Measurements from ENCODE around the gene DOCK9.

DOCK9 gene

DNA sequence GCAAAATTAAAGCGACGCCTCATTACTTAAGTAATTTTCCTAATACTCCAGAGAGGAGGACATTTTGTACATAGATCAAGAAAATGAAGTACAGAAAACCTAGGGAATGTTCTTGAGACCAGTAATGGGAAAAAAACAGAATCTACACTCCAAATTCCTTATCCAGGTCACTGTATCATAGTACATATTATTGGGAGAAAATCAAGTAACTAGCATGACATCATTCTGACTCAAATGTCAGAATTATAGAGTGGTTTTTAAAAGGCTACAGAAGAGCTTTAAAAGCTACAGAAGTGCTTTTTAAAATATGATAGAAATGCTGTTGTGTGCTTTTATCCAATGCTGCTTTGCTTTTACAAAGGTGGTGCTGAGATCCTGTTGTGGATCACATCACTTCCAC is 139.1 kb downstream of the DOCK9 start:
- Histone ChIP-seq H3K4me1 (peaks cover 0 to 9% (median 4%) of the 10 kb centered on the region in 4 donors), H3K27me3 (no peaks in the 10 kb centered on the region), H3K36me3 (peaks cover 0 to 24% (median 23%) of the 10 kb centered on the region in 3 donors), H3K9me3 (no peaks in the 10 kb centered on the region), H3K4me3 (no peak overlapping the region), H3K27ac (no peak overlapping the region)
- TF ChIP-seq, protein P1, sequence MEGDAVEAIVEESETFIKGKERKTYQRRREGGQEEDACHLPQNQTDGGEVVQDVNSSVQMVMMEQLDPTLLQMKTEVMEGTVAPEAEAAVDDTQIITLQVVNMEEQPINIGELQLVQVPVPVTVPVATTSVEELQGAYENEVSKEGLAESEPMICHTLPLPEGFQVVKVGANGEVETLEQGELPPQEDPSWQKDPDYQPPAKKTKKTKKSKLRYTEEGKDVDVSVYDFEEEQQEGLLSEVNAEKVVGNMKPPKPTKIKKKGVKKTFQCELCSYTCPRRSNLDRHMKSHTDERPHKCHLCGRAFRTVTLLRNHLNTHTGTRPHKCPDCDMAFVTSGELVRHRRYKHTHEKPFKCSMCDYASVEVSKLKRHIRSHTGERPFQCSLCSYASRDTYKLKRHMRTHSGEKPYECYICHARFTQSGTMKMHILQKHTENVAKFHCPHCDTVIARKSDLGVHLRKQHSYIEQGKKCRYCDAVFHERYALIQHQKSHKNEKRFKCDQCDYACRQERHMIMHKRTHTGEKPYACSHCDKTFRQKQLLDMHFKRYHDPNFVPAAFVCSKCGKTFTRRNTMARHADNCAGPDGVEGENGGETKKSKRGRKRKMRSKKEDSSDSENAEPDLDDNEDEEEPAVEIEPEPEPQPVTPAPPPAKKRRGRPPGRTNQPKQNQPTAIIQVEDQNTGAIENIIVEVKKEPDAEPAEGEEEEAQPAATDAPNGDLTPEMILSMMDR (IDR thresholded peaks at IDR 0.05) = no peak
- no peak for DNase-seq
- intact Hi-C loops (cut with DNase I; ENCODE audit: low total_unique reads) = no loop called here

GRCh38 chr13:98837896-98838295 is 140.0 kb downstream of the DOCK9 start:
- intact Hi-C loops (cut with DNase I; ENCODE audit: low total_unique reads) = no loop called here
- H3K9me3 ChIP-seq = no peaks in the 10 kb centered on the region
- H3K27ac ChIP-seq = no peak overlapping the region
- no peak overlapping the region for H3K4me3 ChIP-seq
- H3K27me3 ChIP-seq = no peaks in the 10 kb centered on the region
- TF ChIP-seq, protein P1 (IDR thresholded peaks at IDR 0.05) = no peak
- H3K36me3 ChIP-seq = peaks cover 0 to 25% (median 23%) of the 10 kb centered on the region in 3 donors
- H3K4me1 ChIP-seq = peaks cover 0 to 9% (median 4%) of the 10 kb centered on the region in 4 donors
- no peak for DNase-seq

GRCh38 chr13:98835156-98835555 is 142.7 kb downstream of the DOCK9 start:
- H3K9me3 ChIP-seq = no peaks in the 10 kb centered on the region
- intact Hi-C loops (cut with DNase I; ENCODE audit: low total_unique reads) = no loop called here
- TF ChIP-seq, protein P1 (IDR thresholded peaks at IDR 0.05) = no peak
- no peak overlapping the region for H3K4me3 ChIP-seq
- DNase-seq = no peak
- no peaks in the 10 kb centered on the region for H3K27me3 ChIP-seq
- peaks cover 17 to 39% (median 38%) of the 10 kb centered on the region in 3 donors for H3K36me3 ChIP-seq
- no peak overlapping the region for H3K27ac ChIP-seq
- H3K4me1 ChIP-seq = peaks cover 0 to 8% (median 4%) of the 10 kb centered on the region in 4 donors

- DNase-seq = no peak
- intact Hi-C loops (cut with DNase I; ENCODE audit: low total_unique reads) = no loop called here
- H3K4me1 ChIP-seq = peaks cover 0 to under 1% (median 0%) of the 10 kb centered on the region in 4 donors
- TF ChIP-seq, protein P1 (IDR thresholded peaks at IDR 0.05) = no peak
- H3K27me3 ChIP-seq = no peaks in the 10 kb centered on the region
- H3K36me3 ChIP-seq = peaks cover 21 to 46% (median 44%) of the 10 kb centered on the region in 3 donors
- no peaks in the 10 kb centered on the region for H3K9me3 ChIP-seq
- H3K27ac ChIP-seq = no peak overlapping the region
- H3K4me3 ChIP-seq = no peak overlapping the region
Measured at GRCh38 chr13:98834254-98834960, 143.5 kb downstream of the DOCK9 start.

- TF ChIP-seq, protein P1 (IDR thresholded peaks at IDR 0.05) = no peak
- Histone ChIP-seq H3K36me3 (peaks cover 26 to 64% (median 60%) of the 10 kb centered on the region in 3 donors), H3K9me3 (no peaks in the 10 kb centered on the region), H3K4me1 (no peaks in the 10 kb centered on the region), H3K27me3 (no peaks in the 10 kb centered on the region), H3K4me3 (no peak overlapping the region), H3K27ac (no peak overlapping the region)
- intact Hi-C loops (cut with DNase I; ENCODE audit: low total_unique reads) = no loop called here
- no peak for DNase-seq
Measured at GRCh38 chr13:98831236-98831635, 146.6 kb downstream of the DOCK9 start.

Measured in tibial artery (tissue), 4 donors.